Natural killer cell (primary cell): Measurements from ENCODE around the gene TWSG1. TPM values are rescaled to one million over a fixed set of nuclear protein-coding genes. Genes with fewer than 3 reads are reported as not detected.

ENCODE experiments used
- ATAC-seq, 3 donors: fragments of 150-1000 bp in 2 of 3; fragments of 200-7000 bp in 1 of 3; cut with Tn5 transposase; 1 replicate in 1 of 3; 2 replicates in 2 of 3; pipeline ENCODE4 v1.10.0; 2021; ENCODE audit warnings: mild to moderate bottlenecking in 2 of 3, moderate library complexity in 2 of 3
- DNase-seq, 2 donors: peaks; one replicate each; pipeline versions ENCODE4 v3.0.0 to v3.0.0-alpha.2; 2013 to 2021; ENCODE audit warnings: mixed read lengths in 1 of 2
- H3K27ac ChIP-seq: one replicate; pipeline ENCODE4 v1.5.1; 2013; ENCODE audit warnings: mild to moderate bottlenecking, low read length
- H3K27me3 ChIP-seq: one replicate; pipeline ENCODE4 v1.6.1; 2013; ENCODE audit warnings: low read length; ENCODE audit not compliant: control insufficient read depth, insufficient read depth
- H3K36me3 ChIP-seq: one replicate; pipeline ENCODE4 v1.6.1; 2013; ENCODE audit warnings: low read length; ENCODE audit not compliant: control insufficient read depth, insufficient read depth
- H3K4me1 ChIP-seq: one replicate; pipeline ENCODE4 v1.6.1; 2013; ENCODE audit warnings: low read length; ENCODE audit not compliant: control insufficient read depth, insufficient read depth
- H3K4me3 ChIP-seq: one replicate; pipeline ENCODE4 v1.5.1; 2013; ENCODE audit warnings: low read length
- H3K9me3 ChIP-seq: one replicate; pipeline ENCODE4 v1.6.1; 2013; ENCODE audit warnings: low read length; ENCODE audit not compliant: control insufficient read depth, insufficient read depth
- H3K27ac Mint-ChIP-seq, 2 donors: one replicate each; pipeline ENCODE4 v1.8.0; 2022; ENCODE audit warnings: mild to moderate bottlenecking in 2 of 2, mixed read lengths in 2 of 2, moderate library complexity in 1 of 2
- H3K27me3 Mint-ChIP-seq, 2 donors: one replicate each; pipeline ENCODE4 v1.8.0; 2022; ENCODE audit warnings: low read depth in 2 of 2, mixed read lengths in 2 of 2
- H3K36me3 Mint-ChIP-seq: one replicate; pipeline ENCODE4 v1.8.0; 2022; ENCODE audit warnings: mixed read lengths
- H3K4me1 Mint-ChIP-seq, 2 donors: one replicate each; pipeline ENCODE4 v1.8.0; 2022; ENCODE audit warnings: mixed read lengths in 2 of 2
- H3K4me3 Mint-ChIP-seq: one replicate; pipeline ENCODE4 v1.8.0; 2022; ENCODE audit warnings: mild to moderate bottlenecking, moderate library complexity, mixed read lengths
- H3K9me3 Mint-ChIP-seq, 2 donors: one replicate each; pipeline ENCODE4 v1.8.0; 2022; ENCODE audit warnings: mixed read lengths in 2 of 2
- WGBS: methylation state at CpG from one replicate; pipeline ENCODE4 v1.1.7; 2013; ENCODE audit warnings: missing lambda C conversion rate; ENCODE audit not compliant: insufficient coverage; 5-methylcytosine and 5-hydroxymethylcytosine counted together
- intact Hi-C: fragments of 100-400 bp; cut with micrococcal nuclease; formaldehyde crosslinking; loops from one replicate; pipeline ENCODE4 v1.14.2; 2022
- total RNA-seq, 4 donors: library from RNA; stranded (reverse); fragments of 120-200 nt in 1 of 4; gene quantifications; one replicate each; pipeline versions ENCODE4 v1.2.3 to v1.2.4, GENCODE V29; 2013 to 2022
- TF ChIP-seq, protein P1 (sequence below): fragments of 200-600 bp; IDR thresholded peaks from one replicate; pipeline ENCODE4 v1.8.0; 2022; ENCODE audit warnings: antibody characterized with exemption

The TWSG1 gene
- total RNA-seq, 3 donors from 2014 or later (not counting 1 experiment from before 2014, with no cell fraction given), result 3.4 to 7.3 (median 5.6) TPM

DNA sequence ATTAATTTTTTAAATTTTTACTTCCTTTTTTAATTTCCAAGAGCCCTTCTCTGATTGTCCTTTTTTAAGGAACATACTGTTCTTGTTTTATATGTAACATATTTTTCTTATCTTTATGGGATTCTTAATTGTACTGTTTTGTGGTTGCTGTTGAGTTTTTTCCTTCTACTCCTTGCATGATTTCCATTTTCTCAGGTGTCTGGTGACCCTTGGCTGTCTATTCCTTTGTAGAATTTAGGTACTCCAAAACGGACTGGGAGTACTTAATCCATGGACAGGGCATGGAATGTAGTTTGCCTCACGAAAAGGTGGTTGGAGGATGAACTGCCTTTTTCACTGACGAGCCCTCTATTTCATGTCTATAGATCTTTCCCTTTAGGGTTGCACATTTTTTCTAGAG is 26.6 kb downstream of the TWSG1 start:
- Histone ChIP-seq H3K9me3 (no peaks in the 10 kb centered on the region), H3K4me3 (no peak overlapping the region), H3K27ac (no peak overlapping the region), H3K36me3 (no peaks in the 10 kb centered on the region), H3K4me1 (no peaks in the 10 kb centered on the region), H3K27me3 (no peaks in the 10 kb centered on the region)
- no peak for DNase-seq
- ATAC-seq, result no peak
- H3K27ac Mint-ChIP-seq, result no peak overlapping the region
- H3K4me3 Mint-ChIP-seq, result no peak overlapping the region
- WGBS, result 86% methylated on average over 2 of the region's 3 CpGs
- H3K4me1 Mint-ChIP-seq, result no peaks in the 10 kb centered on the region
- H3K36me3 Mint-ChIP-seq, result no peaks in the 10 kb centered on the region
- H3K9me3 Mint-ChIP-seq, result no peaks in the 10 kb centered on the region
- no peaks in the 10 kb centered on the region for H3K27me3 Mint-ChIP-seq
- intact Hi-C loops, result no loop called here
- TF ChIP-seq, protein P1, sequence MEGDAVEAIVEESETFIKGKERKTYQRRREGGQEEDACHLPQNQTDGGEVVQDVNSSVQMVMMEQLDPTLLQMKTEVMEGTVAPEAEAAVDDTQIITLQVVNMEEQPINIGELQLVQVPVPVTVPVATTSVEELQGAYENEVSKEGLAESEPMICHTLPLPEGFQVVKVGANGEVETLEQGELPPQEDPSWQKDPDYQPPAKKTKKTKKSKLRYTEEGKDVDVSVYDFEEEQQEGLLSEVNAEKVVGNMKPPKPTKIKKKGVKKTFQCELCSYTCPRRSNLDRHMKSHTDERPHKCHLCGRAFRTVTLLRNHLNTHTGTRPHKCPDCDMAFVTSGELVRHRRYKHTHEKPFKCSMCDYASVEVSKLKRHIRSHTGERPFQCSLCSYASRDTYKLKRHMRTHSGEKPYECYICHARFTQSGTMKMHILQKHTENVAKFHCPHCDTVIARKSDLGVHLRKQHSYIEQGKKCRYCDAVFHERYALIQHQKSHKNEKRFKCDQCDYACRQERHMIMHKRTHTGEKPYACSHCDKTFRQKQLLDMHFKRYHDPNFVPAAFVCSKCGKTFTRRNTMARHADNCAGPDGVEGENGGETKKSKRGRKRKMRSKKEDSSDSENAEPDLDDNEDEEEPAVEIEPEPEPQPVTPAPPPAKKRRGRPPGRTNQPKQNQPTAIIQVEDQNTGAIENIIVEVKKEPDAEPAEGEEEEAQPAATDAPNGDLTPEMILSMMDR, result no peak

DNA sequence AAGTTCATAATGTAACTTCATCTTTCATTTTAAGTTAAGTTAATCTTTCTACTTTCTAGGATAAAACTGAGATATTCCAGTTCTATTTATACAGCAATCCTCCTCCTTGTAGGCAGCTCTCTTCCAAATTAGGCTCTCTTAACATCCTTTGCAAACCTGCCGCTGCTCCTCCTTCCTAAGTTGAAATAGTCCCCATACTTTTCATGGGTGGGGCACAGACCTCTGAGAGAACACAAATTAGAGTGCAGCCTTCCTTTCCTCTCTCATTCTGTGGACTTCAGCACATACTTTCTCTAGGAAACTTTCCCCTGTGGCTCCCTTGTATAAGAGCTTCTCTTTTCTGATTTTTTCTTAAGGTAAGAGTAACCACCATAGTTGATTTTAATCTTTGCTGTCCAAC is 28.3 kb downstream of the TWSG1 start:
- Histone ChIP-seq H3K36me3 (no peaks in the 10 kb centered on the region), H3K27me3 (no peaks in the 10 kb centered on the region), H3K4me3 (no peak overlapping the region), H3K9me3 (no peaks in the 10 kb centered on the region), H3K27ac (no peak overlapping the region), H3K4me1 (no peaks in the 10 kb centered on the region)
- 100% methylated on average over 1 of the region's 1 CpG for WGBS
- H3K27ac Mint-ChIP-seq, result no peak overlapping the region
- H3K9me3 Mint-ChIP-seq, result no peaks in the 10 kb centered on the region
- intact Hi-C loops, result no loop called here
- ATAC-seq (no peak), DNase-seq (no peak)
- H3K4me3 Mint-ChIP-seq, result no peak overlapping the region
- H3K27me3 Mint-ChIP-seq, result no peaks in the 10 kb centered on the region
- TF ChIP-seq, protein P1, result no peak
- H3K36me3 Mint-ChIP-seq, result no peaks in the 10 kb centered on the region
- no peaks in the 10 kb centered on the region for H3K4me1 Mint-ChIP-seq

DNA sequence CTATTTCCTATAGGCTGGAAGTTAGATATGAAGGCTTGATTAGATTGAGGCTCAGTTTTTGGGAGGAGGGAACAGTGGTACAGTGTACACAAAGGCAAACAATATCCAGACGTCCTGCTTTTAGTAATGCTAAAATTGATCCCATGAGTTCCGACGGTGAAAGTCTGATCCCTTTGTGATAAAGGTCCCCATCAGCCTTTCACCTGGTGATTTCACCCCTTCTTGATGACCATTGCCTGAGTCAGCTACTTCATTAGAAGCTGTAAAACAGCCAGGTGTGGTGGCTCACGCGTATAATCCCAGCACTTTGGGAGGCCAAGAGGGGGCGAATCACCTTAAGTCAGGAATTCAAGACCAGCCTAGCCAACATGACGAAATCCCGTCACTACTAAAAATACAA is 29.7 kb downstream of the TWSG1 start:
- Histone ChIP-seq H3K27ac (no peak overlapping the region), H3K36me3 (no peaks in the 10 kb centered on the region), H3K4me1 (no peaks in the 10 kb centered on the region), H3K4me3 (no peak overlapping the region), H3K9me3 (no peaks in the 10 kb centered on the region), H3K27me3 (no peaks in the 10 kb centered on the region)
- 99% methylated on average over 8 of the region's 8 CpGs for WGBS
- no peaks in the 10 kb centered on the region for H3K27me3 Mint-ChIP-seq
- H3K4me1 Mint-ChIP-seq, result no peaks in the 10 kb centered on the region
- no peaks in the 10 kb centered on the region for H3K36me3 Mint-ChIP-seq
- DNase-seq, result no peak
- TF ChIP-seq, protein P1, result no peak
- no peak for ATAC-seq
- no peak overlapping the region for H3K27ac Mint-ChIP-seq
- intact Hi-C loops, result no loop called here
- no peaks in the 10 kb centered on the region for H3K9me3 Mint-ChIP-seq
- H3K4me3 Mint-ChIP-seq, result no peak overlapping the region

DNA sequence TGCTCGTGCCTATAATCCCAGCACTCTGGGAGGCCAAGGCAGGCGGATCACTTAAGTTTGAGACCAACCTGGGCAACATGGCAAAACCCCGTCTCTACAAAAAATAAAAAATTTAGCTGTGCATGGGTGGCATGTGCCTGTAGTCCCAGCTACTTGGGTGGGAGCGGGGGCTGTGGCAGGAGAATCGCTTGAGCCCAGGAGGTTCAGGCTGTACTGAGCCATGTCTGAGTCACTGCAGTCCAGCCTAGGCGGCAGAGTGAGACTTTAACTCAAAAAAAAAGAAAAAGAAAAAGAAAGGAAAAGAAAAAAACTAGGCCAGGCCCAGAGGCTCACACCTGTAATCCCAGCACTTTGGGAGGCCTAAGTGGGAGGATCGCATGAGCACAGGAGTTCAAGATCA is 30.8 kb downstream of the TWSG1 start:
- no peaks in the 10 kb centered on the region for H3K9me3 Mint-ChIP-seq
- Histone ChIP-seq H3K27me3 (no peaks in the 10 kb centered on the region), H3K36me3 (no peaks in the 10 kb centered on the region), H3K4me1 (no peaks in the 10 kb centered on the region), H3K27ac (no peak overlapping the region), H3K9me3 (no peaks in the 10 kb centered on the region), H3K4me3 (no peak overlapping the region)
- intact Hi-C loops, result no loop called here
- TF ChIP-seq, protein P1, result no peak
- no peak overlapping the region for H3K27ac Mint-ChIP-seq
- WGBS, result over 99% methylated on average over 7 of the region's 7 CpGs
- no peaks in the 10 kb centered on the region for H3K36me3 Mint-ChIP-seq
- no peak for DNase-seq
- no peaks in the 10 kb centered on the region for H3K4me1 Mint-ChIP-seq
- no peak overlapping the region for H3K4me3 Mint-ChIP-seq
- ATAC-seq, result no peak
- no peaks in the 10 kb centered on the region for H3K27me3 Mint-ChIP-seq
